Lower leg skin (tissue), 4 donors: Measurements from ENCODE around the gene GIMAP2. TPM values are rescaled to one million over a fixed set of nuclear protein-coding genes. Genes with fewer than 3 reads are reported as not detected.

ENCODE experiments used
- DNase-seq, 2 donors: peaks; one replicate each; pipeline ENCODE4 v3.0.0-alpha.2; 2019; ENCODE audit warnings: low spot score in 2 of 2
- H3K4me3 ChIP-seq: fragments of 200-600 bp; sonication (generic); 2 replicates; pipeline ENCODE4 v1.5.1; 2017; ENCODE audit warnings: mild to moderate bottlenecking, low read depth; ENCODE audit not compliant: poor library complexity, severe bottlenecking
- CTCF ChIP-seq, 3 donors: fragments of 450-650 bp; IDR thresholded peaks; one replicate each; pipeline ENCODE4 v1.5.1; 2016; ENCODE audit warnings: antibody characterized with exemption in 3 of 3, mild to moderate bottlenecking in 3 of 3, moderate library complexity in 2 of 3
- POLR2A ChIP-seq, 2 donors: fragments of 450-650 bp; IDR thresholded peaks; one replicate each; pipeline ENCODE4 v1.6.1; 2016 to 2017; ENCODE audit warnings: antibody characterized with exemption in 2 of 2, mild to moderate bottlenecking in 1 of 2, moderate library complexity in 1 of 2
- WGBS, 2 donors: methylation state at CpG; one replicate each; pipeline ENCODE4 v1.1.5; 2018; 5-methylcytosine and 5-hydroxymethylcytosine counted together
- intact Hi-C: fragments of 100-400 bp; cut with DNase I; formaldehyde crosslinking; loops from one replicate; pipeline ENCODE4 v1.15.0; 2023; ENCODE audit warnings: low total_unique reads
- total RNA-seq, 4 donors: library from RNA; depleted of rRNA; stranded (reverse); fragments of >200 nt; gene quantifications; one replicate each; pipeline ENCODE4 v1.1.0, GENCODE V29; 2016

GIMAP2 gene
- total RNA-seq, 4 donors from 2014 or later, result 0.53 to 7.2 (median 5.0) TPM

- intact Hi-C loops, result no loop called here
- 86 to 89% methylated on average over 4 of the region's 4 CpGs for WGBS, 2 donors
- TF ChIP-seq POLR2A (IDR thresholded peaks at IDR 0.05) (no peak), CTCF (IDR thresholded peaks at IDR 0.05) (no peak)
- no peak overlapping the region for H3K4me3 ChIP-seq
- DNase-seq, result no peak
These were observed 21.6 kb upstream of the GIMAP2 start for GRCh38 chr7:150663802-150664494.

- DNase-seq, result no peak
- no peak overlapping the region for H3K4me3 ChIP-seq
- WGBS, 2 donors, result 92 to 95% methylated on average over 9 of the region's 9 CpGs
- no peak for TF ChIP-seq CTCF (IDR thresholded peaks at IDR 0.05)
- TF ChIP-seq POLR2A (IDR thresholded peaks at IDR 0.05), result no peak
- intact Hi-C loops, result no loop called here
These were observed 20.3 kb upstream of the GIMAP2 start for GRCh38 chr7:150665089-150665748.

- no peak for DNase-seq
- 80 to 91% methylated on average over 2 of the region's 2 CpGs for WGBS, 2 donors
- intact Hi-C loops, result no loop called here
- no peak overlapping the region for H3K4me3 ChIP-seq
- TF ChIP-seq CTCF (IDR thresholded peaks at IDR 0.05) (no peak), POLR2A (IDR thresholded peaks at IDR 0.05) (no peak)
These were observed 19.6 kb upstream of the GIMAP2 start for GRCh38 chr7:150665896-150666295.

- DNase-seq, result no peak
- intact Hi-C loops, result no loop called here
- no peak overlapping the region for H3K4me3 ChIP-seq
- no peak for TF ChIP-seq POLR2A (IDR thresholded peaks at IDR 0.05)
- no peak for TF ChIP-seq CTCF (IDR thresholded peaks at IDR 0.05)
These were observed 19.1 kb upstream of the GIMAP2 start for GRCh38 chr7:150666412-150666811.

- 61 to 69% methylated on average over 1 of the region's 1 CpG for WGBS, 2 donors
- no peak overlapping the region for H3K4me3 ChIP-seq
- intact Hi-C loops, result no loop called here
- DNase-seq, result no peak
- TF ChIP-seq CTCF (IDR thresholded peaks at IDR 0.05) (no peak), POLR2A (IDR thresholded peaks at IDR 0.05) (no peak)
These were observed 17.0 kb upstream of the GIMAP2 start for GRCh38 chr7:150668472-150668911.
